ENCODE data around the gene CCDC126. TPM values are rescaled to one million over a fixed set of nuclear protein-coding genes. Genes with fewer than 3 reads are reported as not detected.
"Not testable (repeated sequence)": the region's sequence is repeated elsewhere in the genome, so short reads cannot be mapped to it uniquely, and the experiment has no call there.

CCDC126 gene
- total and polyA plus RNA-seq, 2 of the 4 experiments (the other 2 are of a cell fraction) = 4.1 to 5.6 TPM

DNA sequence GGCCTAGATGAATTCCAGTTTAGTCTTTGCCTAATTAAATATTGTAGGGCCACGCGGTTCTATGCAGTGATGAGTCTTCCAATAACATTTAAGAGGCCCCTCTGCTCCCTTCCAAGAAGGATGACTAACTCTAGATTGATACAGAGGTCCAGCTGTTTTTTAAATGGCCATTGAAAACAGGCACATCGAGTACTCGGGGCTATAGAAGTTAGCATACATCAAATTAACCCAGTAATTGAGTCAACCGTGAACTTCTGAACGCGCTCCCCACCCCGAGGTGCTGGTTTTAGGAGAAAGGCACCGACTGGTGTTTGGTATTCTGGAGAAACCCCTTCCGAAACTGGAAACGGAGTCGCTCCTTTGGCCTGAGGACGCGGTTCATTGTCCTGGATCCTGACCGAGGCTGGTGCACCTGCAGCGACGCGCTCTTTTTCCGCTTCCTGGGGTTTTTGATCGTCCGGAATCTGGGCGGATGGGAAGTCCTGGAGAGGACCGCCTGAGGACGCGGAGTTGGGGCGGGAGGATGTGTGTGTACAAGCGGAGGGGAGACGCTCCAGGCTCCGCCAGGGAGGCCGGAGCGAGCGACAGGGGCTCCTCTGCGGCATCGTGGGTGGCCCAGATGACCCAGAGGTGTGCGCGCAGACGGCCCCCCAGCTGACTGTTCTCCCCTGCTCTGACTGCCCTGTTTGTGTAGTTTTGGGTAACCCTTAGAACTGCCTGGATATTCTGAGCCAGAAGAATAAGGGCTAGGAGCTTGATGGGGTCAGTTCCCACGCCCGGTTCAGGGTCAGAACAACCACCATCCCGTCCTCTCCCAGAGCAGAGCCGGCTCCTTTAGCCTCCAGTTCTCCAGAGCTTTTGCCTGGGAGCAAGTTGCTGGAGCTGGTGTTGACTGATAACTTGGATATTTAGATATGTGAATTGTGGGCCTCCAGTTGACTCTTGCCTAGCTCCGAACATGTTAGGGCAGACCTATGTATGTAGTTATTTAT lies 83.5 kb downstream of the CCDC126 start:
- Histone ChIP-seq H3K9me1 (ENCODE audit: insufficient read depth, low read length) (no peaks in the 10 kb centered on the region), H4K20me1 (ENCODE audit: insufficient read depth, low read length) (no peaks in the 10 kb centered on the region), H4K5ac (ENCODE audit: low read depth, low read length) (no peak overlapping the region), H2AK5ac (ENCODE audit: low read depth, low read length) (no peak overlapping the region), H3K4ac (ENCODE audit: low read depth, low read length) (no peak overlapping the region), H3K36me3 (ENCODE audit: control insufficient read depth, insufficient read depth, low read length) (no peaks in the 10 kb centered on the region), H2AK9ac (replicated peaks; ENCODE audit: low read depth, low read length, poor library complexity) (no peak overlapping the region), H3K23ac (ENCODE audit: low read depth, low read length) (peak overlapping the region; percentile 15; the same call in 1 of the 2 replicates), H4K8ac (ENCODE audit: low read depth in 2 of 2, low read length in 2 of 2) (no peak overlapping the region), H3K18ac (ENCODE audit: low read depth, low read length) (no peak overlapping the region), H2BK5ac (ENCODE audit: low read depth, low read length, poor library complexity, severe bottlenecking) (no peak overlapping the region), H3K27me3 (ENCODE audit: control insufficient read depth, insufficient read depth, low read length) (no peaks in the 10 kb centered on the region), H4K91ac (ENCODE audit: insufficient read depth, low read depth, low read length) (no peak overlapping the region), H3K4me1 (ENCODE audit: control insufficient read depth, insufficient read depth, low read length) (no peaks in the 10 kb centered on the region), H3K79me1 (ENCODE audit: low read depth in 1 of 2, low read length in 2 of 2) (no peaks in the 10 kb centered on the region), H3K4me3 (ENCODE audit: insufficient read depth, low read depth, low read length) (peak overlapping the region; percentile 59), H3K14ac (replicated peaks; ENCODE audit: low read depth, low read length) (no peak overlapping the region), H2BK15ac (ENCODE audit: low read depth, low read length) (no peak overlapping the region), H2BK120ac (ENCODE audit: low read depth, low read length) (no peak overlapping the region), H3K9ac (ENCODE audit: low read depth, low read length) (no peak overlapping the region), H3K4me2 (ENCODE audit: low read depth, low read length) (peak overlapping the region; percentile 99), H2BK20ac (ENCODE audit: low read depth, low read length) (no peak overlapping the region), H2AFZ (replicated peaks; ENCODE audit: low read length, poor library complexity) (peak overlapping the region; percentile 91), H3K9me3 (ENCODE audit: control insufficient read depth, insufficient read depth, low read length) (no peaks in the 10 kb centered on the region), H3K27ac (ENCODE audit: insufficient read depth, low read length) (no peak overlapping the region), H3K56ac (ENCODE audit: extremely low read depth, insufficient read depth, low read length) (no peak overlapping the region)
- POLR2A ChIA-PET (ENCODE audit: unreplicated experiment) = no interaction called here
- DNase-seq (peak; percentile 62), ATAC-seq (ENCODE audit: low read depth) (peak; percentile 76)
- 16% methylated on average over 9 of the region's 42 CpGs; no CpG with 5 or more reads in 1 of the 2 experiments for WGBS, 2 experiments (ENCODE audit: extremely low coverage in 2 of 2, insufficient read length in 1 of 2)
- dilution Hi-C loops (cut with HindIII; ENCODE audit: low sequenced_read_pairs, unreplicated experiment) = no loop called here
- intact Hi-C loops (cut with micrococcal nuclease) = loop anchor here (5.0 kb wide), 1 partner anchor 83 kb away; the partner anchor contains the start of gene CCDC126
- BruUV-seq (replicated peaks) = no TSS peak
- CTCF ChIA-PET = interaction anchor here (0.8 to 1.6 kb wide), 2 partner anchors 10 to 16 kb away, joined by 3 to 7 read pairs; no protein-coding TSS in a partner anchor
- in situ Hi-C loops (cut with MboI; ENCODE audit: low sequenced_read_pairs) = loop anchor here (10.0 kb wide), 1 partner anchor 86 kb away; the partner anchor contains the start of gene CCDC126
- TF ChIP-seq, protein P1, sequence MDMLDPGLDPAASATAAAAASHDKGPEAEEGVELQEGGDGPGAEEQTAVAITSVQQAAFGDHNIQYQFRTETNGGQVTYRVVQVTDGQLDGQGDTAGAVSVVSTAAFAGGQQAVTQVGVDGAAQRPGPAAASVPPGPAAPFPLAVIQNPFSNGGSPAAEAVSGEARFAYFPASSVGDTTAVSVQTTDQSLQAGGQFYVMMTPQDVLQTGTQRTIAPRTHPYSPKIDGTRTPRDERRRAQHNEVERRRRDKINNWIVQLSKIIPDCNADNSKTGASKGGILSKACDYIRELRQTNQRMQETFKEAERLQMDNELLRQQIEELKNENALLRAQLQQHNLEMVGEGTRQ (IDR thresholded peaks at IDR 0.05; ENCODE audit: low read depth, low read length) = no peak
- TF ChIP-seq FOS (IDR thresholded peaks at IDR 0.05; ENCODE audit: low read depth, low read length) (no peak), BHLHE40 (IDR thresholded peaks at IDR 0.05; ENCODE audit: low read depth, low read length) (no peak)

DNA sequence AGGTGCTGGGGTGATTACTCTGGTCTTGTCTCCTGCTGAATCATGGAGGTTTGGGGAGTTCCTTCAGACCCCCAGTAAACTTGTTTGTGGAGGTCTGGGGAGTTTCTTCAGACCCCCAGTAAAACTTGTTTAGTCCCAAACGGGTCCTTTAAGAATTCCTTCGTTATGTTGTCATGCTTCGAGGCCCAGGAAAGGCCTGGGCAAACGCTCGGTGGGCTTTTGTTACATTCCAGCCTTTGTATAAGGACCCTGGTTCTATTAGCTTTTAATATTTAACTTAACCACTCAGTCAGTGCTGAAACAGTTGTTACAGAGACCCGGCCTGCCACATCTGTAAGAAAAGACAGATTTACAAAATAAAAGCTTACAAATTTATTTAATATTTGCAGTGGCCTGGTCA lies 86.9 kb downstream of the CCDC126 start:
- intact Hi-C loops (cut with micrococcal nuclease) = loop anchor here (5.0 kb wide), 1 partner anchor 87 kb away; the partner anchor contains the start of gene CCDC126
- H3K56ac ChIP-seq (ENCODE audit: extremely low read depth, insufficient read depth, low read length); POLR2A ChIA-PET (ENCODE audit: unreplicated experiment); H4K5ac ChIP-seq (ENCODE audit: low read depth, low read length); H4K8ac ChIP-seq (ENCODE audit: low read depth in 2 of 2, low read length in 2 of 2); dilution Hi-C loops (cut with HindIII; ENCODE audit: low sequenced_read_pairs, unreplicated experiment); H3K9me3 ChIP-seq (ENCODE audit: control insufficient read depth, insufficient read depth, low read length); H2BK20ac ChIP-seq (ENCODE audit: low read depth, low read length); H2AK9ac ChIP-seq (replicated peaks; ENCODE audit: low read depth, low read length, poor library complexity); H3K18ac ChIP-seq (ENCODE audit: low read depth, low read length); DNase-seq; H3K79me1 ChIP-seq (ENCODE audit: low read depth in 1 of 2, low read length in 2 of 2); H3K4ac ChIP-seq (ENCODE audit: low read depth, low read length); H4K91ac ChIP-seq (ENCODE audit: insufficient read depth, low read depth, low read length); H2AK5ac ChIP-seq (ENCODE audit: low read depth, low read length); H3K9ac ChIP-seq (ENCODE audit: low read depth, low read length); ATAC-seq (ENCODE audit: low read depth); H3K23ac ChIP-seq (ENCODE audit: low read depth, low read length); H3K4me2 ChIP-seq (ENCODE audit: low read depth, low read length); H3K27ac ChIP-seq (ENCODE audit: insufficient read depth, low read length); H3K9me1 ChIP-seq (ENCODE audit: insufficient read depth, low read length); H3K4me1 ChIP-seq (ENCODE audit: control insufficient read depth, insufficient read depth, low read length); H3K4me3 ChIP-seq (ENCODE audit: insufficient read depth, low read depth, low read length); H2BK15ac ChIP-seq (ENCODE audit: low read depth, low read length); BruUV-seq (replicated peaks); H2BK120ac ChIP-seq (ENCODE audit: low read depth, low read length); H2AFZ ChIP-seq (replicated peaks; ENCODE audit: low read length, poor library complexity); H2BK5ac ChIP-seq (ENCODE audit: low read depth, low read length, poor library complexity, severe bottlenecking); H3K14ac ChIP-seq (replicated peaks; ENCODE audit: low read depth, low read length); H3K36me3 ChIP-seq (ENCODE audit: control insufficient read depth, insufficient read depth, low read length); H3K27me3 ChIP-seq (ENCODE audit: control insufficient read depth, insufficient read depth, low read length); H4K20me1 ChIP-seq (ENCODE audit: insufficient read depth, low read length): not testable (repeated sequence)
- in situ Hi-C loops (cut with MboI; ENCODE audit: low sequenced_read_pairs) = loop anchor here (10.0 kb wide), 1 partner anchor 89 kb away; the partner anchor contains the start of gene CCDC126
- WGBS, 2 experiments (ENCODE audit: extremely low coverage in 2 of 2, insufficient read length in 1 of 2) = no CpG with 5 or more reads among the region's 6 CpGs
- CTCF ChIA-PET = interaction anchor here (0.6 kb wide), 1 partner anchor 37 kb away, joined by 4 read pairs; no protein-coding TSS in a partner anchor

Measured in IMR-90 (cell line).